NCI-H69 (cell line): ENCODE results near the gene DLG4.

Experiments
- DNase-seq: peaks from one replicate; lab custom pipeline; 2025; lab: John Stamatoyannopoulos, UW

The DLG4 gene

DNA sequence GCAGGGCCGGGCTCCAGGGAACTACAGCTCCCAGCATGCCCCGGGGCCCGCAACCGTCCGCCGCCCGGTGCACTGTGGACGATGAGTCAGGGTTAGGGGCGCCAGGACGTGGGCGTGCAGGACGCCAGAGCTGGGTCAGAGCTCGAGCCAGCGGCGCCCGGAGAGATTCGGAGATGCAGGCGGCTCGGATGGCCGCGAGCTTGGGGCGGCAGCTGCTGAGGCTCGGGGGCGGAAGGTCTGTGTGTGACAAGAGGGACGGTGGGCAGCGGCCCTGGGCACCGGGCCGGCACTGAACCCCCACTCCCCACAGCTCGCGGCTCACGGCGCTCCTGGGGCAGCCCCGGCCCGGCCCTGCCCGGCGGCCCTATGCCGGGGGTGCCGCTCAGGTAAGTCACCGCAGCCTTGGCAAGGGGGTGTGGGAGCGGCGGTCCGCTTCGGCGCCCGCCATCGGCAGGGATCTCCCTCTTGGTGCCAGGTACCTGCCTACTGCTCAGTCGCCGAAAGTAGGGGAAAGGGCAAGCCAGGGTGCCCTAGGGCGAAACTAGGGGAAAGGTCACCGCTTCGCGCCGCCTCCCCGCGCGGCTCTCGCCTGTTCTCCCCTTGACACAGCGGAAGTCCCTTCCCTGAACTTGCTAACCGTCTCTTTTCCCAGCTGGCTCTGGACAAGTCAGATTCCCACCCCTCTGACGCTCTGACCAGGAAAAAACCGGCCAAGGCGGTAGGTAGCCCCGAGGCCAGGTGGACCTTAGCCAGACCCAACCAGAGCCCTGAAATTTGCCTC, at the start of gene DLG4, which contains the start of gene ACADVL:
DLG4 (minus strand) TSS at position 25 of the 781 bp plus-strand sequence.
ACADVL (plus strand) TSS at position 127 of the 781 bp plus-strand sequence; CDS start at position 174, 47 bp downstream.
- peak; percentile 75 for DNase-seq

DNA sequence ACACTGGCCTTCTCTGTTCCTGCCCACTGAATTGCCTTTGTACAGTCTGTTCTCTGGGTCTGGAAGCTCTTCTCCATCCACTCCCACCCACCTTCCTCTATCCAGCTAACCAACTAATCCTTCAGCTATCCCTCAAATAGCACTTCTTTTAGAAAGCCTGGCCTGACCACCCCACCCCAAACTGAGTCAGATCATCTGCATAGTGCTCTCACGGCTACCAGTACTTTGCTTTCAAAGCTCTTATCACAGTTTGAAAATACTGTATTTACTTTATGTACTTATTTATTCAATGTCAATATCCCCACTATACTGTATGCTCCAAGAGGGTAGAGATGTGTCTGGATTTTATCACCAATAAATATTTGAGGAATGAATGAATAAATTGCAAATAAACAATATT, 47.1 kb upstream of the DLG4 start:
- DNase-seq, result no peak

DNA sequence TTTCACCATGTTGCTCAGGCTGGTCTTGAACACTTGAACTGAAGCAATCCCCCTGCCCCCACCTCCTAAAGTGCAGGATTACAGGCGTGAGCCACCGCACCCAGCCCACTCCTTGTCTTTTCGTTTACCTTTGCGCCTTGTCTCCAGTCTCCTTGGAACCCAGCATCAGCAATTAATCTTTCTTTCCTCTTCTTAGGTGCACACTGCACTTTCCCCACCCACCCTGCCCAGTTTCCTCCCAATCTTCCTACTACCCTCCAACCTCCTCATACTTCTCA, 44.1 kb upstream of the DLG4 start:
- peak; percentile 42 for DNase-seq

DNA sequence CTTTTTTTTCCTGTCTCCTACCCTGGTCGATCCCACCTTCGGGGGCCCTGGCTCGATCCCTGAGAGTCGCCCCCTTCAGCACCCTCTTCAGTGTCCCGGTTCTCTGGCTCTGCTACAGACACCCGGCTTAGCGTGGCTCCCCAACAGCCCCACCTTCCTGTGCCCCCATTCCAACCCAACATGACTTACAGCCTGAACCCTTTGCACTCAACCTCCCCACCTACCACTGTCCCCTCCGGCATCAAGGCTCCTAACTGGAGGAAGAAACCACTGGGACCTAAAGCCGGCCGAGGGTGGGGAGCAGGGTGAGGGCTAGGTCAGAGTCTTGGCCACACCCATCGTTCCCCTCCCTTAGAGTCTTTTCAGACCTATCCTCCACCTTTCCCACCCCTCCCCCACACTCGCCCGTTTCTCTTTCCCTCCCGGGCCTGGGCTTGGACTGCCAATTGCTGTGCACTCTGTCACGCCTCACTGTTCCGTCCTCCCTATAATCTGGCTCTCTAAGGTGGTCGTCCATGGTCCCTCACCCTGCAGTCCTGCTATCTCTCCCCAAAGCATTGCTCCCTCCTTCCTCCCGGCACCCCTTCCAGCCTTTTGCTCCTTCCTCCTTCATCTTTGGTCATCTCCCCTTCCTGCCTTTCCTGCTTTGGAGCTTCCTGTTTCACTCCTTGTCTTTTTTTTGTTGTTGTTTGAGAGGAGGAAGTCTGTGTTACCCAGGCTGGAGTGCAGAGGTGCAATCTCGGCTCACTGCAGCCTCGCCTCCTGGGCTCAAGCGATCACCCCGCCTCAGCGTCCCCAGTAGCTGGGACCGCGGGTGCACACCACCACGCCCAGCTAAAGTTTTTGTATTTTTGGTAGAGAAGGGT, 43.5 kb upstream of the DLG4 start:
- peak; percentile 78 for DNase-seq

DNA sequence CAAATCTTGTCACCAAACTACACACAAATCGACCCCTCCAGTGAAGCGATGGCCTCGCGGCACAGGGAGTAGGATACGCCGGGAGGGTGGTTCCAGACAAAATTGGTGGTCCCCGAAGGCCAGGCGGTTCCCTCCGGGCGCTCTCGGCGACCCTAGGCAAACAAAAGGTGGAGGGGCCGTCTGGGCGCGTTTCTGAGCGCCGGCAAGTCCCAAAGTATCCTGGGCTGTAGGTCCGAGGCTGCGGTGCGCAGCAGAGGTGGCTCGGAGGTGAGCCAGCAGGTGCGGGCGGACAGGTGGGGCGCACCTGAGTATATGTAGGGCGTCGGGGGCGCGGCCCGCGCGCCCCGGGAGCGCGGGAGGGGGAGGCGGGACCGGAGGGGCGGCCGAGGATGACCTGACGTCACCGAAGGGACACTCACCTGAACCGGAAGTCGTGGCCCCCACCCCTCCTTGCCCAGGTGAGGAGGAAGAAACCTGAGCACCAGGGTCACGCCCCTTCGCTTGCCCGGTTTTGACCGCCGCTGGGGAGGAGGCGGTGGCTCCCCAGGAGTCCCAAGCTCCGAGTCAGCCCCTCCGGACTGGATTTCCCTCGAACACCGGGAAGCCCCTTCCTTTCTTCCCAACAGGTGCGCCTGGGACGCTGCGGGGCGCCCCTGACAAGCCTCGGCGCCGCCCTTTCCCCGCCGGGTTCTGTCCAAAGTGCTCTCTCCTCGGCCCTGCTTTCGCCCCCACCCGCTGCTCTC, 42.7 kb upstream of the DLG4 start, which contains the start of gene CLDN7:
CLDN7 (minus strand) TSS at position 287 of the 743 bp plus-strand sequence. CDS start 435 bp downstream, outside the sequence.
- peak; percentile 88 for DNase-seq

DNA sequence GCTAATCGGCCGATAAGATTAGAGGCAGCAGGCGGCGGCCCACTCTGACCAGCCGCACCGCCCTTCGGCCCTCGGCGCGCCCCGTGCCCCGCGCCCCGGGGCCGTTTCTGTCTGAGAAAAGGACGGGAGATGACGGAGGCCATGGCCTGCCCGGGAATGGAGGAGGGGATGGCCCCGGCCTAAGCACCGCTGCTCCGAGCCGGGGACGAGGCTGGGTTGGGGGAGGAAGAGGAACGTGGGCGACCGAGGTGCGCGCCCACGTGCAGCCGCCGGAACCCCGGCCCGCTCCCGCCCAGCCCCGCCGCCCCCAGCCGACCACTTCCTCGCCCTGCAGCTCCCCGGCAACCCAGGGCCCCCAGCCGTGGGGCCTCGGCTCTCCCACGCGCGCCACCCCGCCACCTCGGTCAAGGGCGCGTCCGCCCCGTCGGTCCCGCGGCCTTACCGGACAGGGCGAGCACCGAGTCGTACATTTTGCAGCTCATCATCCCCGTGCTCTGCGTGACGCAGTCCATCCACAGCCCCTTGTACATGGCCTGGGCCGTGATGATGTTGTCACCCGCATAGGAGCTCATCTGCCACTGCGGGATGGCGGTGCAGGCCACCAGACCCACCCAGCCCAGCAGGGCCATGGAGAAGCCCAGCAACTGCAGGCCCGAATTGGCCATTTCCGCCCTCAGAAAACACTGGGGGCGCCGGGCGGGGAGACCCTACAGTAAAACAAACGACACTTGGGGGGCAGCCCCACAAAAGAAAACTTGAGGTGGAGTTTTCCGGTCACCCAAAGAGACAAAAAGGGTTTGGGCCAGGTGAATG, 41.9 kb upstream of the DLG4 start:
- peak; percentile 33 for DNase-seq

- DNase-seq, result peak; percentile 59
These were observed 41.2 kb upstream of the DLG4 start for GRCh38 chr17:7260651-7261378.

DNA sequence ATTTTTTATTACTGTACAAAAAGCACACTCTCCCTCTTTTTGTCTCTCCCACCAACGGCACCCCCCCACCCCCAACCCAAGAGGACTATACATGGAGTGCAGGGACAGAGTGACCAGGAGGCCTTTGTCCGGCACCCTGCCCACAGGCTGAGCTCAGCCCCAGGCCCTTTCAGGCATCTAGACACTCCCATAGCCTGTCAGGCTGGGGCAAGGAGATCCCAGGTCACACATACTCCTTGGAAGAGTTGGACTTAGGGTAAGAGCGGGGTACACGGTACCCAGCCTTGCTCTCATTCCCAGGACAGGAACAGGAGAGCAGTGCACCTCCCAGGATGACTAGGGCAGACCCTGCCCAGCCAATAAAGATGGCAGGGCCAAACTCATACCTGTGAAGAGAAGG, 40.5 kb upstream of the DLG4 start:
- no peak for DNase-seq

DNA sequence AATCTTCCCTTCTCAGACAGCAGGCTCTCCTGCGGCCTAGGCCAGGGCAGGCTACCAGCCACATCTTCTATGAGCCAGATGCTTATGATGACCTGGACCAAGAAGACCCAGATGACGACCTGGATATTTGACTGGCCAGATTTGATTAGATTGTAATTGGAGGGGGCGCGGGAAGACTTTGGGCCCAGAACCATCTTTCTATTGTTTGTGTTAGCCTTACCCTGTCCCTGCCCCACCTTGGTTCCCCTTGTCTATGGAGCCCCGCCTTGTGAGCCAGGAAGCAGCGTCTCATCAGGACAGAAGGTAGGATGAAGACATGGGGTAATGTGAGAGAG, 39.9 kb upstream of the DLG4 start:
- no peak for DNase-seq

DNA sequence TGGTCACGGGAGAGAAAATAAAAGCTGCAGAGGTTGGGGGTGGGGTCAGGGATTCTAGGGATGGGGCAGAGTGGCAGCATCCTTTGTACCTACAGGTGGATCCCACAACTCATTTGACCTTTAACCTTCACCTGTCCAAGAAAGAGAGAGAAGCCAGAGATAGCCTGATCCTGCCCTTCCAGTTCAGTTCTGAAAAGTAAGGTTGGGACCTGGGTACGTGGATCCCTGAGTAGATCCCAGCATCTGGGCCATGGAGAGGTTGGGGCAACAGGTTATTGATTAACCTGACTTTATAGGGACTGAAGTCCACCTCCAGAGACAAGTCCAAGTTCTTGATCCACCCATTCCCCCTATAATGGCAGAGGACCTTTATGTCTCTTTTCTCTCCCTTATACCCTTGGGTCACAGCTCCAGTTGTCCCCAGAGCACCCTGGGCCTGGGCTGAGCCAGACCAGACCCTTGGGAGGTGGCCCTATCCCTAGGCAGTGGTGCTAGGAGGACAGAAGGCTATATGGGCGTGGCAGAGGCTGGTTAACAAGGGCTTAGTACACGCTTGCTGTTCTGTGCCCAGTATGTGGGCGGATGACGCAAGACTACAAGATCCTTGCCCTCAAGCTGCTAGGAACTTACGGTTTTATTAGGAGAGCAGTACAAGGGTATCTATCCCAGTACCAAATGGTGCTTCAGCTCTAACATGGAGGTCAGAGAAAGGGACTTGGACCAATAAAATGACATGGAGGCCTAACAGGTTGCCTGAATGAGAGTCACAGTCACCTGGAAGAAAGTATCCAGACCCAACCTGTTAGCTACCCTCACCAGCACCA, 39.3 kb upstream of the DLG4 start:
- no peak for DNase-seq

DNA sequence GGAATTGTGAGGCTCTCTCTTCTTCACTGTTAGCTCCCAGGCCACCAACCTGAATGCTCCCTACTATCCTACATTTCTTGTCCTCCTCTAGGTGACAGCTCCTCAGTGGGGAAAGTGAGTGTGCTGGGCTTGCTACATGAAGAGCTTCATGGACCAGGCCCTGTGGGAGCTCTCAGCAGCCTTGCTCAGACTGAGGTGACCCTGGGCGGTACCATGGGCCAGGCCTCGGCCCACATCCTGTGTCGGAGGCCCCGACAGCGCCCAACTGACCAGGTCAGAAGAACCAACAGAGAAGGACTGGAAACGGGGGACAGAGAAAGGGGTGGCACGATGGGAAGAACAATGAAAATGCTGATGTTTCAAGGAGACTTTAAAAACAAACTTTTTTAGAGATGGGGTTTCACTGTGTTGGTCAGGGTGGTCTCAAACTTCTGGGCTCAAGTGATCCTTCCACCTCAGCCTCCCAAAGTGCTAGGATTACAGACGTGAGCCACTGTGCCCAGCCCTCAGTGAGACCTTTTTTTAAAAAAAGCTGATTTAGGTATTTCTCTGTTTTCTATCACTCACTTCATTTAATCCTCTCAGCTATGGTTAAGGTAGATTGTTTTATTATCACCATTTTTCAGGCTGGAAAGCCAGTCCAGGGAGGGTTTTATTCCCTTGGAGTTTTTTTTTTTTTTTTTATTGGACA, 37.3 kb upstream of the DLG4 start:
- no peak for DNase-seq

- DNase-seq, result no peak
These were observed 34.9 kb upstream of the DLG4 start for GRCh38 chr17:7254511-7254910.

GRCh38 chr17:7253082-7253481, 33.4 kb upstream of the DLG4 start:
- DNase-seq, result no peak

GRCh38 chr17:7252176-7253043, 32.8 kb upstream of the DLG4 start, which contains the start of gene ELP5:
ELP5 (plus strand) TSS chr17:7252215; CDS start chr17:7252551, 336 bp downstream.
- peak; percentile 91 for DNase-seq

- peak; percentile 97 for DNase-seq
These were observed 32.1 kb upstream of the DLG4 start, which contains the start of gene CTDNEP1 for GRCh38 chr17:7251661-7252175. CTDNEP1 (minus strand) TSS chr17:7251734; CDS start chr17:7251296, 438 bp downstream.

- DNase-seq, result no peak
These were observed 31.3 kb upstream of the DLG4 start for GRCh38 chr17:7250695-7251627.

- DNase-seq, result no peak
These were observed 30.2 kb upstream of the DLG4 start for GRCh38 chr17:7249830-7250229.
